SK-N-MC (cell line): ENCODE data around the gene RNLS.

Experiments
- EZH2 ChIP-seq: fragments of 200-600 bp; sonication (generic); IDR thresholded peaks from one replicate; pipeline ENCODE4 v1.6.1; 2017; ENCODE audit warnings: antibody characterized with exemption
- FOXP2 ChIP-seq: optimal IDR thresholded peaks from 2 replicates; pipeline ENCODE3; 2011; ENCODE audit warnings: mild to moderate bottlenecking, moderate library complexity; ENCODE audit not compliant: insufficient read depth; ENCODE audit errors: extremely low read length, control extremely low read depth
- POLR2AphosphoS5 ChIP-seq: IDR thresholded peaks from 2 replicates; pipeline ENCODE4 v1.6.1; 2012; ENCODE audit warnings: mild to moderate bottlenecking, low read depth, low read length, borderline replicate concordance

GRCh38 chr10:88592906-88593305, 9.8 kb upstream of the RNLS start:
- TF ChIP-seq EZH2 (no peak), POLR2AphosphoS5 (no peak), FOXP2 (no peak)
